Measurements from ENCODE around the gene DLG2. TPM values are rescaled to one million over a fixed set of nuclear protein-coding genes. Genes with fewer than 3 reads are reported as not detected.

Gene DLG2
- total and polyA plus RNA-seq, 4 donors = 0.30 to 5.5 (median 0.68) TPM

DNA sequence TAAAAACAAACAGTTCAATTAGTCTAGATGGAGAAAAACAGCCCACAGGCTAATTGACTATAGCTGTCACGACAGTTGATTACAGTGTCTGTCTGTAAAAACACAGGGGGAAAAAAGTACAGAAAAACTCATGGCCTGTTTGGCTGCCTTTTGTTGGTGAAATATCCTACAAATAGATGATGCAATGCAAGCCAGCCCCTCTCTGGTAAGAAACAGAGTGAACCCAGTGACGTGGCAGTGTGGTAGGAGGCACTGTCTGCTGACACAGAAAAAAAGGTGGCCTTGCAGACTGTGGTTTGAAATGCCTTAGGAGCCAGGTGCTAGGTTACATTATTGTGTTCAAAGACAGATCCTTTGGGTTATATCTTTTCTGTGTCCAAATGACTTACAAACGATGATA is 1909.6 kb downstream of the DLG2 start (continued):
- peak; percentile 47 to 62 for TF ChIP-seq HNF4A (conservative IDR thresholded peaks at IDR 0.05)
- TF ChIP-seq, protein P1, sequence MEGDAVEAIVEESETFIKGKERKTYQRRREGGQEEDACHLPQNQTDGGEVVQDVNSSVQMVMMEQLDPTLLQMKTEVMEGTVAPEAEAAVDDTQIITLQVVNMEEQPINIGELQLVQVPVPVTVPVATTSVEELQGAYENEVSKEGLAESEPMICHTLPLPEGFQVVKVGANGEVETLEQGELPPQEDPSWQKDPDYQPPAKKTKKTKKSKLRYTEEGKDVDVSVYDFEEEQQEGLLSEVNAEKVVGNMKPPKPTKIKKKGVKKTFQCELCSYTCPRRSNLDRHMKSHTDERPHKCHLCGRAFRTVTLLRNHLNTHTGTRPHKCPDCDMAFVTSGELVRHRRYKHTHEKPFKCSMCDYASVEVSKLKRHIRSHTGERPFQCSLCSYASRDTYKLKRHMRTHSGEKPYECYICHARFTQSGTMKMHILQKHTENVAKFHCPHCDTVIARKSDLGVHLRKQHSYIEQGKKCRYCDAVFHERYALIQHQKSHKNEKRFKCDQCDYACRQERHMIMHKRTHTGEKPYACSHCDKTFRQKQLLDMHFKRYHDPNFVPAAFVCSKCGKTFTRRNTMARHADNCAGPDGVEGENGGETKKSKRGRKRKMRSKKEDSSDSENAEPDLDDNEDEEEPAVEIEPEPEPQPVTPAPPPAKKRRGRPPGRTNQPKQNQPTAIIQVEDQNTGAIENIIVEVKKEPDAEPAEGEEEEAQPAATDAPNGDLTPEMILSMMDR (IDR thresholded peaks at IDR 0.05; ENCODE audit: low read depth, low read length, missing input control) = no peak
- TF ChIP-seq FOXA2 (IDR thresholded peaks at IDR 0.05) = no peak
- TF ChIP-seq YY1 (IDR thresholded peaks at IDR 0.05) = no peak
- no peak for TF ChIP-seq TAF1 (conservative IDR thresholded peaks at IDR 0.05)

DNA sequence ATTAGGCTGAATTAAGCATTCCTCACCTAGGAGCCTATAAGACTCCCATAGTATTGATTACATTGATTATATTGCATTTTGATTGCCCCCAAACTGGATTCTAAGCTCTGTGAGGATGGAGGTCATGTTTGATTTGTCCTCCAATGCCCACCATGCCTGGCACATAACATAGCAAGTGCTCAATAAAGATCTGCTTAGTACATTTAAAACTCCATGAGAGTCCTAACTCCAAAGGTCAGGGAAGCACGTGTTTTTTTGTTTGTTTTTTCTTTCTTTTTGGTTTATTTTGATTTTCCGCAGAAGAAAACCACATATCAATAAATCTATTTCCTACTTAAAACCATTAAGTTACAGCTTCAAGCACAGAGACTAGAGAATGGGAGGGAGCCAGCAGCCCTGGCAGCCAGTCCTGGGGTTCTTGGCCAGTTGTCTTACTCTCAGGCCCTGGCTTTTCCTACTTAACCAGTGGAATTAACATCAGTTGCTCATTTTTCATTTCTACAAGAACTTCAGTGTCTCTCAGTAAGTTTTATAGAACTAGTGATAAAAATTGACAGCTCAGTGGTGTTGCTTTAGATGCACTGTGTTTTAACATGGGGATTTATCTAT is 1911.1 kb downstream of the DLG2 start:
- TF ChIP-seq, protein P2, sequence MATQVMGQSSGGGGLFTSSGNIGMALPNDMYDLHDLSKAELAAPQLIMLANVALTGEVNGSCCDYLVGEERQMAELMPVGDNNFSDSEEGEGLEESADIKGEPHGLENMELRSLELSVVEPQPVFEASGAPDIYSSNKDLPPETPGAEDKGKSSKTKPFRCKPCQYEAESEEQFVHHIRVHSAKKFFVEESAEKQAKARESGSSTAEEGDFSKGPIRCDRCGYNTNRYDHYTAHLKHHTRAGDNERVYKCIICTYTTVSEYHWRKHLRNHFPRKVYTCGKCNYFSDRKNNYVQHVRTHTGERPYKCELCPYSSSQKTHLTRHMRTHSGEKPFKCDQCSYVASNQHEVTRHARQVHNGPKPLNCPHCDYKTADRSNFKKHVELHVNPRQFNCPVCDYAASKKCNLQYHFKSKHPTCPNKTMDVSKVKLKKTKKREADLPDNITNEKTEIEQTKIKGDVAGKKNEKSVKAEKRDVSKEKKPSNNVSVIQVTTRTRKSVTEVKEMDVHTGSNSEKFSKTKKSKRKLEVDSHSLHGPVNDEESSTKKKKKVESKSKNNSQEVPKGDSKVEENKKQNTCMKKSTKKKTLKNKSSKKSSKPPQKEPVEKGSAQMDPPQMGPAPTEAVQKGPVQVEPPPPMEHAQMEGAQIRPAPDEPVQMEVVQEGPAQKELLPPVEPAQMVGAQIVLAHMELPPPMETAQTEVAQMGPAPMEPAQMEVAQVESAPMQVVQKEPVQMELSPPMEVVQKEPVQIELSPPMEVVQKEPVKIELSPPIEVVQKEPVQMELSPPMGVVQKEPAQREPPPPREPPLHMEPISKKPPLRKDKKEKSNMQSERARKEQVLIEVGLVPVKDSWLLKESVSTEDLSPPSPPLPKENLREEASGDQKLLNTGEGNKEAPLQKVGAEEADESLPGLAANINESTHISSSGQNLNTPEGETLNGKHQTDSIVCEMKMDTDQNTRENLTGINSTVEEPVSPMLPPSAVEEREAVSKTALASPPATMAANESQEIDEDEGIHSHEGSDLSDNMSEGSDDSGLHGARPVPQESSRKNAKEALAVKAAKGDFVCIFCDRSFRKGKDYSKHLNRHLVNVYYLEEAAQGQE (IDR thresholded peaks at IDR 0.05) = no peak
- TF ChIP-seq HNF4A (conservative IDR thresholded peaks at IDR 0.05) = peak in 1 of 2 donors; percentile 57
- TF ChIP-seq TAF1 (conservative IDR thresholded peaks at IDR 0.05) = no peak
- WGBS = 56% methylated on average over 2 of the region's 2 CpGs
- H3K4me3 ChIP-seq (ENCODE audit: low read depth in 1 of 3, low read length in 3 of 3) = no peak overlapping the region
- peaks cover 0 to 2% (median 0%) of the 10 kb centered on the region in 4 donors for H3K36me3 ChIP-seq (ENCODE audit: control insufficient read depth in 4 of 4, insufficient read depth in 3 of 4, low read depth in 1 of 4, low read length in 3 of 4)
- H3K9me3 ChIP-seq (ENCODE audit: control insufficient read depth in 4 of 4, low read length in 3 of 4) = no peaks in the 10 kb centered on the region
- H3K9ac ChIP-seq (ENCODE audit: low read depth in 1 of 2, low read length in 2 of 2) = no peak overlapping the region
- H3K4me1 ChIP-seq (ENCODE audit: control insufficient read depth in 4 of 4, insufficient read depth in 4 of 4, low read length in 3 of 4) = no peaks in the 10 kb centered on the region
- no peaks in the 10 kb centered on the region for H3K27me3 ChIP-seq (ENCODE audit: control insufficient read depth in 4 of 4, insufficient read depth in 4 of 4, low read length in 3 of 4)
- DNase-seq (ENCODE audit: low spot score) = no peak
- H3K27ac ChIP-seq (ENCODE audit: low read depth in 1 of 2, low read length in 2 of 2) = no peak overlapping the region

DNA sequence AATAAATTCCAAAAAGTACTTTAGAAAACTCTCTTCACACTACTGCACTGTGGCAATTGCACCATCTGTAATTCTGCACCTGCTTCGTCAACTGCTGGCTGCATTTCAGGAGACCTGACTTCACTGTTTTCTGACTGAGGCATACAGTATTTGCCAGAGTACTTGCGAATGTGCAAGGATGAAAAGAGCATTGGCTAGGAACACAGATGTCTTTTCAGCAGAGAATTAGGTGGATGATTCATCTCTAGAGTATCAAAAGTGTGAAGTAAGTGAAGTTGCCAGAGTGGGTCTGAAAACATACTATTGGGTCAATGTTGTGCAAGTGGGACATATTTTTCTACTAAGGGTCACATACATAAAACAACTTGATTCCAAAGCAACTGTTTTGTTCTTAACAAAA is 1913.4 kb downstream of the DLG2 start:
- WGBS = 77% methylated on average over 2 of the region's 2 CpGs
- no peak overlapping the region for H3K9ac ChIP-seq (ENCODE audit: low read depth in 1 of 2, low read length in 2 of 2)
- no peaks in the 10 kb centered on the region for H3K36me3 ChIP-seq (ENCODE audit: control insufficient read depth in 4 of 4, insufficient read depth in 3 of 4, low read depth in 1 of 4, low read length in 3 of 4)
- no peaks in the 10 kb centered on the region for H3K9me3 ChIP-seq (ENCODE audit: control insufficient read depth in 4 of 4, low read length in 3 of 4)
- TF ChIP-seq NR2F2 (IDR thresholded peaks at IDR 0.05) (no peak), FOXA2 (IDR thresholded peaks at IDR 0.05) (no peak), FOXA1 (IDR thresholded peaks at IDR 0.05) (no peak), EGR1 (IDR thresholded peaks at IDR 0.05; ENCODE audit: low read depth in 2 of 2) (no peak), HNF4A (conservative IDR thresholded peaks at IDR 0.05) (no peak), JUND (IDR thresholded peaks at IDR 0.05) (no peak)
- TF ChIP-seq, protein P1 (IDR thresholded peaks at IDR 0.05; ENCODE audit: low read depth, low read length, missing input control) = no peak
- TF ChIP-seq, protein P3, sequence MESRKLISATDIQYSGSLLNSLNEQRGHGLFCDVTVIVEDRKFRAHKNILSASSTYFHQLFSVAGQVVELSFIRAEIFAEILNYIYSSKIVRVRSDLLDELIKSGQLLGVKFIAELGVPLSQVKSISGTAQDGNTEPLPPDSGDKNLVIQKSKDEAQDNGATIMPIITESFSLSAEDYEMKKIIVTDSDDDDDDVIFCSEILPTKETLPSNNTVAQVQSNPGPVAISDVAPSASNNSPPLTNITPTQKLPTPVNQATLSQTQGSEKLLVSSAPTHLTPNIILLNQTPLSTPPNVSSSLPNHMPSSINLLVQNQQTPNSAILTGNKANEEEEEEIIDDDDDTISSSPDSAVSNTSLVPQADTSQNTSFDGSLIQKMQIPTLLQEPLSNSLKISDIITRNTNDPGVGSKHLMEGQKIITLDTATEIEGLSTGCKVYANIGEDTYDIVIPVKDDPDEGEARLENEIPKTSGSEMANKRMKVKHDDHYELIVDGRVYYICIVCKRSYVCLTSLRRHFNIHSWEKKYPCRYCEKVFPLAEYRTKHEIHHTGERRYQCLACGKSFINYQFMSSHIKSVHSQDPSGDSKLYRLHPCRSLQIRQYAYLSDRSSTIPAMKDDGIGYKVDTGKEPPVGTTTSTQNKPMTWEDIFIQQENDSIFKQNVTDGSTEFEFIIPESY (IDR thresholded peaks at IDR 0.05) = no peak
- H3K27me3 ChIP-seq (ENCODE audit: control insufficient read depth in 4 of 4, insufficient read depth in 4 of 4, low read length in 3 of 4) = no peaks in the 10 kb centered on the region
- H3K27ac ChIP-seq (ENCODE audit: low read depth in 1 of 2, low read length in 2 of 2) = no peak overlapping the region
- no peaks in the 10 kb centered on the region for H3K4me1 ChIP-seq (ENCODE audit: control insufficient read depth in 4 of 4, insufficient read depth in 4 of 4, low read length in 3 of 4)
- no peak overlapping the region for H3K4me3 ChIP-seq (ENCODE audit: low read depth in 1 of 3, low read length in 3 of 3)
- DNase-seq (ENCODE audit: low spot score) = no peak
